Esophagus muscularis mucosa (tissue), 4 donors: ENCODE results near the gene ENOX1.

Source experiments
- EP300 ChIP-seq: sonication (generic); formaldehyde crosslinking; IDR thresholded peaks from one replicate; pipeline ENCODE4 v1.6.1; 2017; ENCODE audit warnings: antibody characterized with exemption
- POLR2A ChIP-seq: fragments of 450-650 bp; IDR thresholded peaks from one replicate; pipeline ENCODE4 v1.6.1; 2017; ENCODE audit warnings: antibody characterized with exemption, moderate library complexity, mild to moderate bottlenecking, low read depth
- POLR2AphosphoS5 ChIP-seq, 2 donors: sonication (generic); formaldehyde crosslinking; IDR thresholded peaks; one replicate each; pipeline ENCODE4 v1.6.1; 2017; ENCODE audit warnings: antibody characterized with exemption in 2 of 2
- TF ChIP-seq, protein P1 (sequence below), 3 experiments: fragments of 200-600 bp in 2 of 3; fragments of 450-650 bp in 1 of 3; sonication (generic) in 2 of 3; IDR thresholded peaks; one replicate each; pipeline ENCODE4 v1.5.1; 2017 to 2019; ENCODE audit warnings: antibody characterized with exemption in 3 of 3, mild to moderate bottlenecking in 2 of 3, moderate library complexity in 1 of 3

DNA sequence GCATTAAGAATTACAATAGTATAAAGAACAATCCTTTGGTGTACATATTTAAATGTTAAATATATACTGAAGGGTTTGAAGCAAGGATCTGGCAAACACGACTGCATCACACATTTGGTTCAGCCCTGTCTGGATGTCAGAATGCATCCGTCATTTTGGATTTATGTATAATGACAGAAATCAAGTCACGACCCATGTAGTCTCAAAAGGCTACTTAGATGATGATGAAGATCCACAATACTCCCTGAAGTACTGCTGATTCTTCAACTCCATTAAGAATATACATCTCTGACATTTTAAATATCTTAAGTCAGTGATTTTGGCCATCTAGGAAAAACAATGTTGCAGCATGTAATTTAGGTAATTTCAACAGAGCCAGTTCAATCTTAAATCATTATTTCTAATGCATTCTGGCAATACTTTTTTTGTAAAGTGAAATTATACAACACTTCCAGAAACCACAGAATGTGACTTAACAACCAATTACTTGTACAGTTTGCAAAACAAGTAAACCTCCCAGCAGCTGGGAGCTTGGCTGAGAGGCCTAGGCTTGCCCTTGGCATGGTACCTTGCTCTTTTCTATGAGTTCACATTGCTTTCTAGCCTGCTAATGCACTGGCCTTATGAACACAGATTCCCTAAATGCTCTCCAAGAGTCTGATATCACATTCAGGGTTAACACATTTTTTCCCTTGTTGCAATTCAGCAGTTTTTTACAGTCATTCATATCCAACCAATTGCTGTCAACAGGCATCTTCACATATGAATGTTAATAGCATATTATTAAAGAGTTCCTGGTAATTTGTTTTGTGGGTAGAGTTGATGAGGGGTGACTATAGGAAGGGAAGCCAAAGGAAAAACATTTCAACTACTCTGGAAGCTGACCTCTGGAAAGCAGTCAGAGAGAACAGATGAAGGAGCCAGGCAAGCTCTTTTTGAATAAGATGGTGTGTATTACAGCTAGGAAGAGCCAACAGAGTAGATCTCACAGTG, 175.2 kb downstream of the ENOX1 start:
- TF ChIP-seq POLR2A, result no peak
- TF ChIP-seq, protein P1, sequence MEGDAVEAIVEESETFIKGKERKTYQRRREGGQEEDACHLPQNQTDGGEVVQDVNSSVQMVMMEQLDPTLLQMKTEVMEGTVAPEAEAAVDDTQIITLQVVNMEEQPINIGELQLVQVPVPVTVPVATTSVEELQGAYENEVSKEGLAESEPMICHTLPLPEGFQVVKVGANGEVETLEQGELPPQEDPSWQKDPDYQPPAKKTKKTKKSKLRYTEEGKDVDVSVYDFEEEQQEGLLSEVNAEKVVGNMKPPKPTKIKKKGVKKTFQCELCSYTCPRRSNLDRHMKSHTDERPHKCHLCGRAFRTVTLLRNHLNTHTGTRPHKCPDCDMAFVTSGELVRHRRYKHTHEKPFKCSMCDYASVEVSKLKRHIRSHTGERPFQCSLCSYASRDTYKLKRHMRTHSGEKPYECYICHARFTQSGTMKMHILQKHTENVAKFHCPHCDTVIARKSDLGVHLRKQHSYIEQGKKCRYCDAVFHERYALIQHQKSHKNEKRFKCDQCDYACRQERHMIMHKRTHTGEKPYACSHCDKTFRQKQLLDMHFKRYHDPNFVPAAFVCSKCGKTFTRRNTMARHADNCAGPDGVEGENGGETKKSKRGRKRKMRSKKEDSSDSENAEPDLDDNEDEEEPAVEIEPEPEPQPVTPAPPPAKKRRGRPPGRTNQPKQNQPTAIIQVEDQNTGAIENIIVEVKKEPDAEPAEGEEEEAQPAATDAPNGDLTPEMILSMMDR (IDR thresholded peaks at IDR 0.05), result no peak
- no peak for TF ChIP-seq POLR2AphosphoS5 (IDR thresholded peaks at IDR 0.05)
- TF ChIP-seq EP300, result no peak
